WTC11 (cell line): ENCODE data around the gene ANKRD61. TPM values are rescaled to one million over a fixed set of nuclear protein-coding genes. Genes with fewer than 3 reads are reported as not detected.
"Not testable (repeated sequence)": the region's sequence is repeated elsewhere in the genome, so short reads cannot be mapped to it uniquely, and the experiment has no call there.

ENCODE experiments used
- ATAC-seq: fragments of 200-7000 bp; cut with Tn5 transposase; 2 replicates; pipeline ENCODE4 v1.10.0; 2021; ENCODE audit warnings: mild to moderate bottlenecking, moderate library complexity
- CTCF ChIA-PET: fragments of 300-600 bp; sonication (Branson Sonifier 250); formaldehyde crosslinking; loops from one replicate; lab custom pipeline; 2021; ENCODE audit warnings: antibody characterized with exemption; lab: Charles Lee
- POLR2A ChIA-PET: fragments of 350-600 bp; sonication (Branson Sonifier 250); formaldehyde crosslinking; loops from one replicate; lab custom pipeline; 2021; ENCODE audit warnings: antibody characterized with exemption; lab: Charles Lee
- DNase-seq: peaks from one replicate; pipeline ENCODE4 v3.0.0; 2021; ENCODE audit warnings: low spot score
- H3K27ac Mint-ChIP-seq: 2 replicates; pipeline ENCODE4 v1.8.0; 2021; ENCODE audit warnings: mixed read lengths
- H3K27me3 Mint-ChIP-seq: 2 replicates; pipeline ENCODE4 v1.8.0; 2021; ENCODE audit warnings: low read depth, mild to moderate bottlenecking, moderate library complexity, mixed read lengths
- H3K36me3 Mint-ChIP-seq: 2 replicates; pipeline ENCODE4 v1.8.0; 2021; ENCODE audit warnings: mixed read lengths
- H3K4me1 Mint-ChIP-seq: 2 replicates; pipeline ENCODE4 v1.8.0; 2022; ENCODE audit warnings: mixed read lengths
- H3K4me3 Mint-ChIP-seq: 2 replicates; pipeline ENCODE4 v1.8.0; 2021; ENCODE audit warnings: mild to moderate bottlenecking, moderate library complexity, mixed read lengths
- H3K9me3 Mint-ChIP-seq: 2 replicates; pipeline ENCODE4 v1.8.0; 2021; ENCODE audit warnings: mixed read lengths
- ATF1 ChIP-seq: sonication (generic); formaldehyde crosslinking; IDR thresholded peaks from 2 replicates; pipeline ENCODE4 v1.8.1; 2023; ENCODE audit warnings: mild to moderate bottlenecking, moderate library complexity, missing genetic modification reagents
- ELF4 ChIP-seq: sonication (generic); formaldehyde crosslinking; IDR thresholded peaks from 2 replicates; pipeline ENCODE4 v1.8.1; 2022; ENCODE audit warnings: low read depth, mild to moderate bottlenecking, moderate library complexity, missing genetic modification reagents
- ESRRA ChIP-seq: sonication (generic); formaldehyde crosslinking; IDR thresholded peaks from 2 replicates; pipeline ENCODE4 v1.8.1; 2022; ENCODE audit warnings: mild to moderate bottlenecking, missing genetic modification reagents, borderline replicate concordance
- GRHL2 ChIP-seq: fragments of 250-450 bp; sonication (Bioruptor Pico); IDR thresholded peaks from 2 replicates; pipeline ENCODE4 v1.8.0; 2022; ENCODE audit warnings: mild to moderate bottlenecking, moderate library complexity; ENCODE audit not compliant: insufficient replicate concordance, severe bottlenecking
- KAT7 ChIP-seq: sonication (generic); formaldehyde crosslinking; IDR thresholded peaks from 2 replicates; pipeline ENCODE4 v1.8.1; 2023; ENCODE audit warnings: missing genetic modification reagents, mild to moderate bottlenecking, borderline replicate concordance
- MYBL2 ChIP-seq: sonication (generic); formaldehyde crosslinking; IDR thresholded peaks from 2 replicates; pipeline ENCODE4 v1.8.1; 2023; ENCODE audit warnings: mild to moderate bottlenecking, moderate library complexity, missing genetic modification reagents
- NR1H2 ChIP-seq: sonication (generic); formaldehyde crosslinking; IDR thresholded peaks from 2 replicates; pipeline ENCODE4 v1.9.0; 2021; ENCODE audit warnings: mild to moderate bottlenecking, moderate library complexity, missing genetic modification reagents
- NR3C1 ChIP-seq: sonication (generic); formaldehyde crosslinking; conservative IDR thresholded peaks from 2 replicates; pipeline ENCODE4 v1.8.1; 2023; ENCODE audit warnings: low read depth, mild to moderate bottlenecking, missing genetic modification reagents
- SMAD3 ChIP-seq: sonication (generic); formaldehyde crosslinking; IDR thresholded peaks from 2 replicates; pipeline ENCODE4 v1.8.0; 2022; ENCODE audit warnings: missing genetic modification reagents, mild to moderate bottlenecking, borderline replicate concordance
- SOX15 ChIP-seq: fragments of 250-450 bp; sonication (Bioruptor Pico); IDR thresholded peaks from 2 replicates; pipeline ENCODE4 v1.9.0; 2021; ENCODE audit warnings: mild to moderate bottlenecking
- TP53 ChIP-seq: sonication (generic); formaldehyde crosslinking; IDR thresholded peaks from 2 replicates; pipeline ENCODE4 v1.8.1; 2023; ENCODE audit warnings: mild to moderate bottlenecking, missing genetic modification reagents
- total RNA-seq: library from RNA; stranded (reverse); gene quantifications from 3 replicates; pipeline ENCODE4 v1.2.3, GENCODE V29; 2021
- TF ChIP-seq, protein P1 (sequence below): sonication (generic); formaldehyde crosslinking; IDR thresholded peaks from 2 replicates; pipeline ENCODE4 v1.8.0; 2023; ENCODE audit warnings: mild to moderate bottlenecking, missing genetic modification reagents
- TF ChIP-seq, protein P2 (sequence below): sonication (generic); formaldehyde crosslinking; IDR thresholded peaks from 2 replicates; pipeline ENCODE4 v1.8.1; 2022; ENCODE audit warnings: low read depth, missing genetic modification reagents, borderline replicate concordance
- TF ChIP-seq, protein P3 (sequence below): sonication (generic); formaldehyde crosslinking; IDR thresholded peaks from 2 replicates; pipeline ENCODE4 v1.8.1; 2023; ENCODE audit warnings: mild to moderate bottlenecking, moderate library complexity, missing genetic modification reagents
- TF ChIP-seq, protein P4 (sequence below): sonication (generic); formaldehyde crosslinking; IDR thresholded peaks from 2 replicates; pipeline ENCODE4 v1.8.1; 2022; ENCODE audit warnings: missing genetic modification reagents, borderline replicate concordance
- TF ChIP-seq, protein P5 (sequence below): sonication (generic); formaldehyde crosslinking; IDR thresholded peaks from 2 replicates; pipeline ENCODE4 v1.8.0; 2023; ENCODE audit warnings: missing genetic modification reagents

The ANKRD61 gene
- total RNA-seq, 1 experiment from 2014 or later: not detected

DNA sequence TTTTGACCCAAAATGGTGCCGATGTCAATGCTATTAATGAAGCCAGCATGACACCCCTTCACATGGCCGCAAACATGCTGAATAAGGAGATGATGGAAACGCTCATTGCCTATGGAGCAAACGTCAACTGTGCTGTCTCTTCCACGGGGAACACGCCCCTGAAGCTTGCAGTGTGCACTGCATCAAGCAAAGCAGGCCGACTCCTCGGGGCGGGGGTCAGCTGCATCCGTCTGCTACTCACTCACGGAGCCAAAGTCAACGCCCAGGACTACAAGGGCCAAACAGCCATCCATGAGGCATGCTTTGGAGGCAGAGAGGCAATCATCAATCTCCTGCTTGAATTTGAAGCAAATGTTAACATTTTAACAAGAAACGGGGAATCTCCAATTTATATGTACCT, 4.5 kb downstream of the ANKRD61 start (continued):
- no peak for TF ChIP-seq ATF1 (CRISPR knock-in tag)
- TF ChIP-seq, protein P1, sequence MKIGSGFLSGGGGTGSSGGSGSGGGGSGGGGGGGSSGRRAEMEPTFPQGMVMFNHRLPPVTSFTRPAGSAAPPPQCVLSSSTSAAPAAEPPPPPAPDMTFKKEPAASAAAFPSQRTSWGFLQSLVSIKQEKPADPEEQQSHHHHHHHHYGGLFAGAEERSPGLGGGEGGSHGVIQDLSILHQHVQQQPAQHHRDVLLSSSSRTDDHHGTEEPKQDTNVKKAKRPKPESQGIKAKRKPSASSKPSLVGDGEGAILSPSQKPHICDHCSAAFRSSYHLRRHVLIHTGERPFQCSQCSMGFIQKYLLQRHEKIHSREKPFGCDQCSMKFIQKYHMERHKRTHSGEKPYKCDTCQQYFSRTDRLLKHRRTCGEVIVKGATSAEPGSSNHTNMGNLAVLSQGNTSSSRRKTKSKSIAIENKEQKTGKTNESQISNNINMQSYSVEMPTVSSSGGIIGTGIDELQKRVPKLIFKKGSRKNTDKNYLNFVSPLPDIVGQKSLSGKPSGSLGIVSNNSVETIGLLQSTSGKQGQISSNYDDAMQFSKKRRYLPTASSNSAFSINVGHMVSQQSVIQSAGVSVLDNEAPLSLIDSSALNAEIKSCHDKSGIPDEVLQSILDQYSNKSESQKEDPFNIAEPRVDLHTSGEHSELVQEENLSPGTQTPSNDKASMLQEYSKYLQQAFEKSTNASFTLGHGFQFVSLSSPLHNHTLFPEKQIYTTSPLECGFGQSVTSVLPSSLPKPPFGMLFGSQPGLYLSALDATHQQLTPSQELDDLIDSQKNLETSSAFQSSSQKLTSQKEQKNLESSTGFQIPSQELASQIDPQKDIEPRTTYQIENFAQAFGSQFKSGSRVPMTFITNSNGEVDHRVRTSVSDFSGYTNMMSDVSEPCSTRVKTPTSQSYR: no peak
- TF ChIP-seq, protein P2, sequence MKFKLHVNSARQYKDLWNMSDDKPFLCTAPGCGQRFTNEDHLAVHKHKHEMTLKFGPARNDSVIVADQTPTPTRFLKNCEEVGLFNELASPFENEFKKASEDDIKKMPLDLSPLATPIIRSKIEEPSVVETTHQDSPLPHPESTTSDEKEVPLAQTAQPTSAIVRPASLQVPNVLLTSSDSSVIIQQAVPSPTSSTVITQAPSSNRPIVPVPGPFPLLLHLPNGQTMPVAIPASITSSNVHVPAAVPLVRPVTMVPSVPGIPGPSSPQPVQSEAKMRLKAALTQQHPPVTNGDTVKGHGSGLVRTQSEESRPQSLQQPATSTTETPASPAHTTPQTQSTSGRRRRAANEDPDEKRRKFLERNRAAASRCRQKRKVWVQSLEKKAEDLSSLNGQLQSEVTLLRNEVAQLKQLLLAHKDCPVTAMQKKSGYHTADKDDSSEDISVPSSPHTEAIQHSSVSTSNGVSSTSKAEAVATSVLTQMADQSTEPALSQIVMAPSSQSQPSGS (CRISPR knock-in tag): no peak
- TF ChIP-seq, all 79 proteins: peak for 0

DNA sequence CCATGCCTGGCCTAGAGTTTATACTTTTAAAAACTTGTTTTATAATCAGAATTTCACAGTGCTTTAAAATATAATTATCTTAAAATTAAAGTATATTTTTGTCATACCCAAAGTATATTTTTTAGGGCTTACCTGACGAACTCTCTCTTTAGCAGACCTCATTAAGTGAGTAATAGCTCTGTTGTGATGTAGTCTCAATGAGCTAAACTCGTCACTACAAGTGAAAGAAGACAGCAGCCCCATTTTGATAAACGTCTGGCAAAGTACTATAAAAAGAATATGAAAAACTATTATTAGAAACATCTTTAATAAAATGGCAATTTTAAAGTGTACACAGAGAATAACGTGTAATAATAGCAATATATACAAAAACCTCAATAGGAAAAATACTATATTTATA, 18.6 kb downstream of the ANKRD61 start:
- H3K4me3 Mint-ChIP-seq: no peak overlapping the region
- no peaks in the 10 kb centered on the region for H3K27me3 Mint-ChIP-seq
- peaks cover 49% of the 10 kb centered on the region for H3K36me3 Mint-ChIP-seq
- ChIA-PET CTCF (no interaction called here), POLR2A (no interaction called here)
- no peak for TF ChIP-seq ELF4
- no peak for TF ChIP-seq KAT7 (CRISPR knock-in tag)
- no peak for TF ChIP-seq MYBL2 (CRISPR knock-in tag)
- TF ChIP-seq NR3C1 (CRISPR knock-in tag): no peak
- no peak for TF ChIP-seq TP53 (CRISPR knock-in tag)
- H3K4me1 Mint-ChIP-seq: no peaks in the 10 kb centered on the region
- no peak for DNase-seq
- no peaks in the 10 kb centered on the region for H3K9me3 Mint-ChIP-seq
- ATAC-seq: no peak
- H3K27ac Mint-ChIP-seq: no peak overlapping the region

DNA sequence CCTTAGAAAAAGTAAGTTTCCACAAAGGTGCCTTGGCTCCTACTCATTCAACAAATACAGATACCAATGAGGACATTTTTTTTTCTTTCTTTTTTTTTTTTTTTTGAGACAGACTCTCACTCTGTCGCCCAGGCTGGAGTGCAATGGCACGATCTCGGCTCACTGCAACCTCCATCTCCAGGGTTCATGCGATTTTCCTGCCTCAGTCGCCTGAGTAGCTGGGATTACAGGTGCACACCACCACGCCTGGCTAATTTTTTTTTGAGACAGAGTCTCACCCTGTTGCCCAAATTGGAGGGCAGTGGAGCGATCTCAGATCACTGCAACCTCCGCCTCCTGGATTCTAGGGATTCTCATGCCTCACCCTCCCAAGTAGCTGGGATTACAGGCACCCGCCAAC, 20.0 kb downstream of the ANKRD61 start:
- ATAC-seq, H3K27ac Mint-ChIP-seq, CTCF ChIA-PET, H3K4me3 Mint-ChIP-seq, H3K9me3 Mint-ChIP-seq, DNase-seq, H3K4me1 Mint-ChIP-seq, H3K27me3 Mint-ChIP-seq, POLR2A ChIA-PET: not testable (repeated sequence)
- peaks cover 40% of the 10 kb centered on the region for H3K36me3 Mint-ChIP-seq

DNA sequence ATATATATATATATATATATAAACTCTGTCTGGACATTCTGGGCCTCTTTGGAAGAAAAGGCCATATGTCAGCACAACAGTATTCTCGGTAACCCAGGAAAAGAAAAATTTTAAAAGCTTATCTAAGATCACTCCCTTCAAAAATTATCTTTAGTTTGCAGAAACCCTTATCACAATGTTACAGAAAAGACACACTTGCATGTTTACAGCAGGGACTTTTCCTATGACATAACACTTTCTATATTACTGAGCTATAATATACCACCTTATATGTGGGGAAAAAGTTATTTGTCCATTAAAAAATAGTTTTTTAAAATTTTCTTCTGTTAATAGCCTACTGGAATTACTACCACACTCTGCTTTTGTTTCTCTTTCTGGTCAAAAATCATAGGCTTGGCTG, 25.4 kb downstream of the ANKRD61 start:
- Mint-ChIP-seq H3K36me3 (peaks cover 15% of the 10 kb centered on the region), H3K4me1 (peaks cover 15% of the 10 kb centered on the region), H3K27ac (no peak overlapping the region), H3K4me3 (no peak overlapping the region), H3K9me3 (no peaks in the 10 kb centered on the region), H3K27me3 (no peaks in the 10 kb centered on the region)
- ChIA-PET POLR2A (no interaction called here), CTCF (interaction anchor here (1.0 to 1.2 kb wide), 2 partner anchors 45 to 108 kb away, joined by 3 read pairs; no protein-coding TSS in a partner anchor)
- no peak for ATAC-seq
- no peak for TF ChIP-seq SMAD3 (CRISPR knock-in tag)
- no peak for TF ChIP-seq KAT7 (CRISPR knock-in tag)
- TF ChIP-seq SOX15 (CRISPR knock-in tag): no peak
- TF ChIP-seq, protein P3, sequence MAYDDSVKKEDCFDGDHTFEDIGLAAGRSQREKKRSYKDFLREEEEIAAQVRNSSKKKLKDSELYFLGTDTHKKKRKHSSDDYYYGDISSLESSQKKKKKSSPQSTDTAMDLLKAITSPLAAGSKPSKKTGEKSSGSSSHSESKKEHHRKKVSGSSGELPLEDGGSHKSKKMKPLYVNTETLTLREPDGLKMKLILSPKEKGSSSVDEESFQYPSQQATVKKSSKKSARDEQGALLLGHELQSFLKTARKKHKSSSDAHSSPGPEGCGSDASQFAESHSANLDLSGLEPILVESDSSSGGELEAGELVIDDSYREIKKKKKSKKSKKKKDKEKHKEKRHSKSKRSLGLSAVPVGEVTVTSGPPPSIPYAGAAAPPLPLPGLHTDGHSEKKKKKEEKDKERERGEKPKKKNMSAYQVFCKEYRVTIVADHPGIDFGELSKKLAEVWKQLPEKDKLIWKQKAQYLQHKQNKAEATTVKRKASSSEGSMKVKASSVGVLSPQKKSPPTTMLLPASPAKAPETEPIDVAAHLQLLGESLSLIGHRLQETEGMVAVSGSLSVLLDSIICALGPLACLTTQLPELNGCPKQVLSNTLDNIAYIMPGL: no peak
- no peak for TF ChIP-seq NR1H2 (CRISPR knock-in tag)
- TF ChIP-seq ESRRA (CRISPR knock-in tag): no peak
- no peak for TF ChIP-seq GRHL2
- TF ChIP-seq, protein P4, sequence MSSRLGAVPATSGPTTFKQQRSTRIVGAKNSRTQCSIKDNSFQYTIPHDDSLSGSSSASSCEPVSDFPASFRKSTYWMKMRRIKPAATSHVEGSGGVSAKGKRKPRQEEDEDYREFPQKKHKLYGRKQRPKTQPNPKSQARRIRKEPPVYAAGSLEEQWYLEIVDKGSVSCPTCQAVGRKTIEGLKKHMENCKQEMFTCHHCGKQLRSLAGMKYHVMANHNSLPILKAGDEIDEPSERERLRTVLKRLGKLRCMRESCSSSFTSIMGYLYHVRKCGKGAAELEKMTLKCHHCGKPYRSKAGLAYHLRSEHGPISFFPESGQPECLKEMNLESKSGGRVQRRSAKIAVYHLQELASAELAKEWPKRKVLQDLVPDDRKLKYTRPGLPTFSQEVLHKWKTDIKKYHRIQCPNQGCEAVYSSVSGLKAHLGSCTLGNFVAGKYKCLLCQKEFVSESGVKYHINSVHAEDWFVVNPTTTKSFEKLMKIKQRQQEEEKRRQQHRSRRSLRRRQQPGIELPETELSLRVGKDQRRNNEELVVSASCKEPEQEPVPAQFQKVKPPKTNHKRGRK (CRISPR knock-in tag): no peak
- TF ChIP-seq, protein P5, sequence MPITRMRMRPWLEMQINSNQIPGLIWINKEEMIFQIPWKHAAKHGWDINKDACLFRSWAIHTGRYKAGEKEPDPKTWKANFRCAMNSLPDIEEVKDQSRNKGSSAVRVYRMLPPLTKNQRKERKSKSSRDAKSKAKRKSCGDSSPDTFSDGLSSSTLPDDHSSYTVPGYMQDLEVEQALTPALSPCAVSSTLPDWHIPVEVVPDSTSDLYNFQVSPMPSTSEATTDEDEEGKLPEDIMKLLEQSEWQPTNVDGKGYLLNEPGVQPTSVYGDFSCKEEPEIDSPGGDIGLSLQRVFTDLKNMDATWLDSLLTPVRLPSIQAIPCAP (CRISPR knock-in tag): no peak
- no peak for DNase-seq
